HEK293 (cell line): Measurements from ENCODE around the gene FA2H.

Source experiments
- GLIS1 ChIP-seq: fragments of 450-650 bp; formaldehyde crosslinking; IDR thresholded peaks from 2 replicates; pipeline ENCODE4 v1.5.1; 2016; ENCODE audit warnings: missing biosample characterization, missing genetic modification characterization
- KLF16 ChIP-seq: fragments of 450-650 bp; formaldehyde crosslinking; IDR thresholded peaks from 2 replicates; pipeline ENCODE4 v1.5.1; 2017; ENCODE audit warnings: missing biosample characterization, missing genetic modification characterization
- MEIS1 ChIP-seq: sonication (generic); formaldehyde crosslinking; IDR thresholded peaks from 2 replicates; pipeline ENCODE4 v1.8.1; 2022; ENCODE audit warnings: missing genetic modification reagents, mild to moderate bottlenecking, borderline replicate concordance
- MZF1 ChIP-seq: fragments of 450-650 bp; formaldehyde crosslinking; IDR thresholded peaks from 2 replicates; pipeline ENCODE4 v1.5.1; 2017; ENCODE audit warnings: missing biosample characterization, missing genetic modification characterization, borderline replicate concordance
- RBAK ChIP-seq: fragments of 450-650 bp; formaldehyde crosslinking; IDR thresholded peaks from 2 replicates; pipeline ENCODE4 v1.5.1; 2016; ENCODE audit warnings: missing biosample characterization, missing genetic modification characterization
- REPIN1 ChIP-seq: fragments of 450-650 bp; formaldehyde crosslinking; IDR thresholded peaks from 2 replicates; pipeline ENCODE4 v1.5.1; 2017; ENCODE audit warnings: missing biosample characterization, missing genetic modification characterization, low read depth
- REST ChIP-seq: fragments of 450-650 bp; formaldehyde crosslinking; IDR thresholded peaks from 2 replicates; pipeline ENCODE4 v1.5.1; 2016; ENCODE audit warnings: missing biosample characterization, missing genetic modification characterization
- SP7 ChIP-seq: fragments of 450-650 bp; formaldehyde crosslinking; IDR thresholded peaks from 2 replicates; pipeline ENCODE4 v1.5.1; 2016; ENCODE audit warnings: missing biosample characterization, missing genetic modification characterization
- WT1 ChIP-seq: fragments of 450-650 bp; formaldehyde crosslinking; IDR thresholded peaks from 2 replicates; pipeline ENCODE4 v1.5.1; 2016; ENCODE audit warnings: missing biosample characterization, missing genetic modification characterization
- ZBTB11 ChIP-seq: fragments of 450-650 bp; formaldehyde crosslinking; conservative IDR thresholded peaks from 2 replicates; pipeline ENCODE4 v1.5.1; 2016; ENCODE audit warnings: low read depth, missing biosample characterization, missing genetic modification characterization
- ZBTB26 ChIP-seq: fragments of 450-650 bp; formaldehyde crosslinking; optimal IDR thresholded peaks from 2 replicates; pipeline ENCODE3; 2016; ENCODE audit warnings: missing biosample characterization, mild to moderate bottlenecking, missing genetic modification characterization
- ZNF121 ChIP-seq: fragments of 450-650 bp; formaldehyde crosslinking; IDR thresholded peaks from 2 replicates; pipeline ENCODE4 v1.5.1; 2016; ENCODE audit warnings: missing biosample characterization, missing genetic modification characterization
- ZNF19 ChIP-seq: fragments of 450-650 bp; formaldehyde crosslinking; IDR thresholded peaks from 2 replicates; pipeline ENCODE4; 2016; ENCODE audit warnings: missing biosample characterization, missing genetic modification characterization, low read depth
- ZNF214 ChIP-seq: fragments of 450-650 bp; formaldehyde crosslinking; IDR thresholded peaks from 2 replicates; pipeline ENCODE4 v1.5.1; 2017; ENCODE audit warnings: missing biosample characterization, mild to moderate bottlenecking, missing genetic modification characterization, borderline replicate concordance
- ZNF23 ChIP-seq: fragments of 450-650 bp; formaldehyde crosslinking; IDR thresholded peaks from 2 replicates; pipeline ENCODE4 v1.5.1; 2016; ENCODE audit warnings: missing biosample characterization, missing genetic modification characterization, borderline replicate concordance
- ZNF239 ChIP-seq: fragments of 450-650 bp; formaldehyde crosslinking; IDR thresholded peaks from 2 replicates; pipeline ENCODE4 v1.5.1; 2016; ENCODE audit warnings: missing biosample characterization, missing genetic modification characterization
- ZNF292 ChIP-seq: fragments of 450-650 bp; formaldehyde crosslinking; IDR thresholded peaks from 2 replicates; pipeline ENCODE4 v1.5.1; 2016; ENCODE audit warnings: low read depth, missing biosample characterization, missing genetic modification characterization, borderline replicate concordance
- ZNF324 ChIP-seq: fragments of 450-650 bp; formaldehyde crosslinking; IDR thresholded peaks from 2 replicates; pipeline ENCODE4 v1.5.1; 2016; ENCODE audit warnings: missing biosample characterization, missing genetic modification characterization
- ZNF37A ChIP-seq: fragments of 450-650 bp; IDR thresholded peaks from 2 replicates; pipeline ENCODE4 v1.5.1; 2018; ENCODE audit warnings: missing biosample characterization, missing genetic modification characterization
- ZNF433 ChIP-seq: fragments of 450-650 bp; formaldehyde crosslinking; IDR thresholded peaks from 2 replicates; pipeline ENCODE4 v1.5.1; 2016; ENCODE audit warnings: missing biosample characterization, missing genetic modification characterization, low read depth
- ZNF514 ChIP-seq: fragments of 450-650 bp; formaldehyde crosslinking; IDR thresholded peaks from 2 replicates; pipeline ENCODE4 v1.5.1; 2016; ENCODE audit warnings: missing biosample characterization, missing genetic modification characterization
- ZNF544 ChIP-seq: fragments of 450-650 bp; formaldehyde crosslinking; IDR thresholded peaks from 2 replicates; pipeline ENCODE4 v1.5.0; 2017; ENCODE audit warnings: missing biosample characterization, missing genetic modification characterization
- ZNF639 ChIP-seq: fragments of 450-650 bp; formaldehyde crosslinking; IDR thresholded peaks from 2 replicates; pipeline ENCODE4 v1.5.1; 2016; ENCODE audit warnings: missing biosample characterization, missing genetic modification characterization
- ZNF664 ChIP-seq: fragments of 450-650 bp; formaldehyde crosslinking; IDR thresholded peaks from 2 replicates; pipeline ENCODE4 v1.5.1; 2016; ENCODE audit warnings: missing biosample characterization, missing genetic modification characterization
- ZNF76 ChIP-seq: fragments of 450-650 bp; formaldehyde crosslinking; IDR thresholded peaks from 2 replicates; pipeline ENCODE4; 2016; ENCODE audit warnings: low read depth, missing biosample characterization, missing genetic modification characterization, borderline replicate concordance
- ZNF768 ChIP-seq: fragments of 450-650 bp; formaldehyde crosslinking; IDR thresholded peaks from 2 replicates; pipeline ENCODE4 v1.5.1; 2018; ENCODE audit warnings: missing biosample characterization, mild to moderate bottlenecking, missing genetic modification characterization
- ZNF785 ChIP-seq: fragments of 450-650 bp; formaldehyde crosslinking; IDR thresholded peaks from 2 replicates; pipeline ENCODE4 v1.5.1; 2016; ENCODE audit warnings: missing biosample characterization, missing genetic modification characterization
- ZNF791 ChIP-seq: fragments of 450-650 bp; formaldehyde crosslinking; IDR thresholded peaks from 2 replicates; pipeline ENCODE4 v1.5.1; 2016; ENCODE audit warnings: missing biosample characterization, missing genetic modification characterization
- ZNF837 ChIP-seq: fragments of 450-650 bp; formaldehyde crosslinking; IDR thresholded peaks from 2 replicates; pipeline ENCODE4 v1.5.1; 2016; ENCODE audit warnings: missing biosample characterization, missing genetic modification characterization
- ZSCAN5A ChIP-seq: fragments of 450-650 bp; formaldehyde crosslinking; IDR thresholded peaks from 2 replicates; pipeline ENCODE4 v1.5.1; 2016; ENCODE audit warnings: missing biosample characterization, missing genetic modification characterization

FA2H gene

GRCh38 chr16:74700438-74701225 is 74.0 kb downstream of the FA2H start, which contains the start of gene MLKL (continued):
- TF ChIP-seq ZSCAN5A (tag by site-specific recombination) (no peak), ZNF239 (no peak), ZNF19 (no peak), REPIN1 (no peak), ZNF37A (tag by site-specific recombination) (no peak), ZNF121 (0 out of 2 replicates have a peak, but pooled peaks have one; percentile 13), GLIS1 (no peak), ZNF837 (tag by site-specific recombination) (no peak), ZBTB11 (tag by site-specific recombination) (peak; percentile 41), ZNF544 (tag by site-specific recombination) (no peak), ZNF785 (tag by site-specific recombination) (no peak), MZF1 (tag by site-specific recombination) (no peak; the same call in 1 of the 2 replicates), KLF16 (no peak), REST (tag by site-specific recombination) (no peak), SP7 (tag by site-specific recombination) (no peak), ZNF639 (no peak), ZNF433 (tag by site-specific recombination) (no peak), ZNF292 (tag by site-specific recombination) (no peak), ZNF214 (tag by site-specific recombination) (no peak), ZNF664 (tag by site-specific recombination) (no peak), ZNF791 (tag by site-specific recombination) (no peak), WT1 (no peak), MEIS1 (no peak), ZNF324 (no peak), ZBTB26 (tag by site-specific recombination) (peak; percentile 35), ZNF768 (tag by site-specific recombination) (no peak), RBAK (tag by site-specific recombination) (no peak), ZNF23 (tag by site-specific recombination) (no peak), ZNF76 (tag by site-specific recombination) (peak; percentile 55; the same call in 1 of the 2 replicates), ZNF514 (tag by site-specific recombination) (no peak)
